HepG2 (cell line): ENCODE data around the gene MIOS. TPM values are rescaled to one million over a fixed set of nuclear protein-coding genes. Genes with fewer than 3 reads are reported as not detected.

ENCODE experiments used
- ATAC-seq: fragments of 200-7000 bp; cut with Tn5 transposase; 3 replicates; pipeline ENCODE4 v1.9.1; 2020; ENCODE audit warnings: mild to moderate bottlenecking, moderate library complexity
- BruUV-seq: library from RNA; stranded (reverse); fragments of 400-500 nt; replicated peaks from 2 replicates; lab custom pipeline; 2021; lab: Mats Ljungman, UMichigan
- CTCF ChIA-PET: fragments of 300-600 bp; formaldehyde crosslinking; extraction: SDS; loops from one replicate; lab custom pipeline; 2021; ENCODE audit warnings: low total read pairs, inconsistent platforms, low intra/inter-chr PET ratio; lab: Yijun Ruan, JAX
- POLR2A ChIA-PET: fragments of 350-600 bp; sonication (Branson Sonifier 250); formaldehyde crosslinking; loops from one replicate; lab custom pipeline; 2020; ENCODE audit warnings: antibody characterized with exemption, inconsistent platforms; lab: Yijun Ruan, JAX
- DNase-seq: peaks from one replicate; pipeline ENCODE4 v3.0.0-alpha.2; 2015; ENCODE audit warnings: low spot score
- FAIRE-seq: peaks from 3 replicates; lab custom pipeline; 2011; peaks lifted over from hg19 to GRCh38; lab: Jason Lieb, UNC
- H2AFZ ChIP-seq: one replicate; pipeline ENCODE4 v1.6.1; 2011; ENCODE audit warnings: low read length, inconsistent platforms
- H3K27ac ChIP-seq: fragments of 300-600 bp; 3 replicates; pipeline ENCODE4 v1.8.0; 2011; ENCODE audit warnings: mixed run types, mild to moderate bottlenecking, mixed read lengths, low read length, inconsistent platforms; ENCODE audit not compliant: insufficient read depth; ENCODE audit errors: extremely low read length
- H3K27me3 ChIP-seq, 2 experiments: fragments of 200-600 bp in 1 of 2; 2 replicates in 1 of 2; 3 replicates in 1 of 2; pipeline versions ENCODE4 v1.6.0 to v1.8.0; 2011; ENCODE audit warnings: low read length in 2 of 2, mild to moderate bottlenecking in 2 of 2, moderate library complexity in 2 of 2, inconsistent platforms in 1 of 2; ENCODE audit not compliant: insufficient read depth in 2 of 2, control insufficient read depth in 1 of 2
- H3K36me3 ChIP-seq, 2 experiments: fragments of 200-600 bp in 1 of 2; replicated peaks in 1 of 2; 2 replicates in 1 of 2; 3 replicates in 1 of 2; pipeline versions ENCODE4 v1.5.1 to v1.8.0; 2011; ENCODE audit warnings: low read length in 2 of 2, inconsistent platforms in 1 of 2; ENCODE audit not compliant: insufficient read depth in 2 of 2, control insufficient read depth in 1 of 2
- H3K4me1 ChIP-seq: 2 replicates; pipeline ENCODE4 v1.5.1; 2012; ENCODE audit warnings: low read length, inconsistent platforms; ENCODE audit not compliant: insufficient read depth
- H3K4me2 ChIP-seq: 2 replicates; pipeline ENCODE4 v1.6.0; 2011; ENCODE audit warnings: low read depth, low read length, inconsistent platforms
- H3K4me3 ChIP-seq, 3 experiments: fragments of 200-600 bp in 1 of 3; sonication (generic), shearing (Covaris generic) in 1 of 3; replicated peaks in 1 of 3; 2 replicates each; pipeline ENCODE4 v1.5.1; 2011 to 2016; ENCODE audit warnings: low read length in 3 of 3, inconsistent platforms in 2 of 3, low read depth in 2 of 3, mild to moderate bottlenecking in 2 of 3, control low read depth in 1 of 3, mixed read lengths in 1 of 3; ENCODE audit not compliant: insufficient read depth in 1 of 3
- H3K79me2 ChIP-seq: one replicate; pipeline ENCODE4 v1.6.1; 2011; ENCODE audit warnings: low read length, inconsistent platforms; ENCODE audit not compliant: insufficient read depth
- H3K9ac ChIP-seq: 2 replicates; pipeline ENCODE4 v1.6.0; 2011; ENCODE audit warnings: mild to moderate bottlenecking, low read depth, low read length, inconsistent platforms; ENCODE audit not compliant: insufficient read depth
- H3K9me3 ChIP-seq: 2 replicates; pipeline ENCODE4 v1.5.1; 2012; ENCODE audit warnings: mild to moderate bottlenecking, low read length
- H4K20me1 ChIP-seq: 2 replicates; pipeline ENCODE4 v1.6.0; 2011; ENCODE audit warnings: inconsistent platforms, mild to moderate bottlenecking, low read length, moderate library complexity; ENCODE audit not compliant: insufficient read depth
- MAFF ChIP-seq: IDR thresholded peaks from 2 replicates; pipeline ENCODE4 v1.6.1; 2011; ENCODE audit warnings: low read depth, low read length, improper control_type of control experiment
- MAFK ChIP-seq, 2 experiments: IDR thresholded peaks in 1 of 2; conservative IDR thresholded peaks in 1 of 2; 2 replicates each; pipeline ENCODE4 v1.6.1; 2011; ENCODE audit warnings: improper control_type of control experiment in 2 of 2, low read length in 2 of 2
- PLRG1 ChIP-seq: fragments of 450-650 bp; conservative IDR thresholded peaks from 2 replicates; pipeline ENCODE4 v1.6.1; 2016
- TIGD3 ChIP-seq: sonication (generic); formaldehyde crosslinking; IDR thresholded peaks from 2 replicates; pipeline ENCODE4 v1.5.1; 2020; ENCODE audit warnings: mild to moderate bottlenecking, missing genetic modification reagents, borderline replicate concordance
- ZBTB21 ChIP-seq: sonication (generic); formaldehyde crosslinking; IDR thresholded peaks from 2 replicates; pipeline ENCODE4 v1.4.0; 2020; ENCODE audit warnings: missing genetic modification reagents
- ZKSCAN1 ChIP-seq: fragments of 150-350 bp; IDR thresholded peaks from 2 replicates; pipeline ENCODE4 v1.6.1; 2014; ENCODE audit warnings: low read length
- ZMAT3 ChIP-seq: sonication (generic); formaldehyde crosslinking; conservative IDR thresholded peaks from 2 replicates; pipeline ENCODE4 v1.7.0; 2021; ENCODE audit warnings: missing genetic modification reagents
- ZNF513 ChIP-seq: sonication (generic); formaldehyde crosslinking; conservative IDR thresholded peaks from 2 replicates; pipeline ENCODE4 v1.5.0; 2020; ENCODE audit warnings: missing genetic modification reagents
- ZNF672 ChIP-seq: sonication (generic); formaldehyde crosslinking; IDR thresholded peaks from 2 replicates; pipeline ENCODE4 v1.8.1; 2022; ENCODE audit warnings: missing genetic modification reagents
- ZNF784 ChIP-seq: sonication (generic); formaldehyde crosslinking; IDR thresholded peaks from 2 replicates; pipeline ENCODE4 v1.5.1; 2020; ENCODE audit warnings: missing genetic modification reagents, mild to moderate bottlenecking, borderline replicate concordance
- ZNF788 ChIP-seq: sonication (generic); formaldehyde crosslinking; IDR thresholded peaks from 2 replicates; pipeline ENCODE4 v1.5.0; 2020; ENCODE audit warnings: mild to moderate bottlenecking, missing genetic modification reagents, borderline replicate concordance
- ZNF800 ChIP-seq: sonication (generic); formaldehyde crosslinking; IDR thresholded peaks from 2 replicates; pipeline ENCODE4 v1.4.0; 2020; ENCODE audit warnings: missing genetic modification reagents
- ZSCAN25 ChIP-seq: sonication (generic); formaldehyde crosslinking; IDR thresholded peaks from 2 replicates; pipeline ENCODE4 v1.8.0; 2022; ENCODE audit warnings: mild to moderate bottlenecking, missing genetic modification reagents
- WGBS: methylation state at CpG from one replicate; pipeline ENCODE4 v1.1.6; 2017; ENCODE audit warnings: low lambda C conversion rate; 5-methylcytosine and 5-hydroxymethylcytosine counted together
- in situ Hi-C: cut with HindIII; loops from 2 replicates; pipeline ENCODE4 v1.10.0; 2017; ENCODE audit warnings: low pct_unique_long_range_greater_than_20kb; ENCODE audit not compliant: extremely low pct_ligation_motif_present
- intact Hi-C: fragments of 100-400 bp; cut with micrococcal nuclease; formaldehyde crosslinking; loops from one replicate; pipeline ENCODE4 v1.10.0; 2022; ENCODE audit not compliant: unreplicated experiment
- polyA plus RNA-seq, 8 experiments: library from polyadenylated mRNA; depleted of rRNA in 3 of 8; stranded (reverse) in 7 of 8; unstranded in 1 of 8; fragments of >200 nt; fragmentation: Illumina TruSeq in 4 of 8; extraction: Trizol in 4 of 8; gene quantifications; 2 replicates each; pipeline versions ENCODE4 v1.2.1 to v1.2.3, GENCODE V29; 2011 to 2016; ENCODE audit warnings: low read depth in 4 of 8, missing spikeins in 1 of 8, mixed read lengths in 1 of 8; ENCODE audit not compliant: insufficient read depth in 1 of 8
- total RNA-seq, 5 experiments: library from RNA; depleted of rRNA; stranded (reverse); fragments of >200 nt; fragmentation: Illumina TruSeq; extraction: Trizol; gene quantifications; 2 replicates each; pipeline ENCODE4 v1.2.3, GENCODE V29; 2016; ENCODE audit warnings: low read depth in 1 of 5

MIOS gene
- total and polyA plus RNA-seq, 2 of the 13 experiments (the other 11 are each of a cell fraction or from before 2014, with no cell fraction given), result 15.2 to 33.5 TPM

- Histone ChIP-seq H3K36me3 (no peaks in the 10 kb centered on the region), H3K79me2 (no peaks in the 10 kb centered on the region), H3K9ac (no peak overlapping the region), H3K9me3 (no peaks in the 10 kb centered on the region), H4K20me1 (no peaks in the 10 kb centered on the region), H3K27me3 (no peaks in the 10 kb centered on the region), H2AFZ (no peak overlapping the region), H3K4me3 (no peak overlapping the region), H3K27ac (no peak overlapping the region), H3K4me2 (no peak overlapping the region), H3K4me1 (peaks cover 14% of the 10 kb centered on the region)
- WGBS, result 56% methylated on average over 2 of the region's 2 CpGs
- CTCF ChIA-PET, result no interaction called here
- POLR2A ChIA-PET, result no interaction called here
- no peak for FAIRE-seq
- intact Hi-C loops, result loop anchor here (10.0 kb wide), 1 partner anchor 433 kb away; no protein-coding TSS in a partner anchor
- TF ChIP-seq PLRG1, result no peak
- peak; percentile 27; the same call in 1 of the 2 replicates for TF ChIP-seq MAFF
- TF ChIP-seq ZNF800 (CRISPR knock-in tag), result no peak
- TF ChIP-seq ZBTB21 (CRISPR knock-in tag), result no peak
- peak; percentile 10 to 55; a peak in 2 of 4 replicates for TF ChIP-seq MAFK (conservative IDR thresholded peaks at IDR 0.05 in 1 of 2, IDR thresholded peaks at IDR 0.05 in 1 of 2; ENCODE audit: low read length in 2 of 2)
- TF ChIP-seq ZMAT3 (CRISPR knock-in tag), result no peak
- no peak for ATAC-seq
- in situ Hi-C loops, result loop anchor here (5.0 kb wide), 1 partner anchor 110 kb away; no protein-coding TSS in a partner anchor
- no peak for DNase-seq
- BruUV-seq, result no TSS peak
Observed at GRCh38 chr7:7537711-7538110, 29.0 kb upstream of the MIOS start.

- H3K36me3 ChIP-seq, result no peaks in the 10 kb centered on the region
- H4K20me1 ChIP-seq, result no peaks in the 10 kb centered on the region
- no peak overlapping the region for H3K27ac ChIP-seq
- H3K9me3 ChIP-seq, result no peaks in the 10 kb centered on the region
- H3K9ac ChIP-seq, result no peak overlapping the region
- in situ Hi-C loops (loop anchor here (5.0 kb wide), 1 partner anchor 112 kb away; no protein-coding TSS in a partner anchor), intact Hi-C loops (loop anchor here (1.0 to 10.0 kb wide), 2 partner anchors 115 to 434 kb away; no protein-coding TSS in a partner anchor)
- WGBS, result 41% methylated on average over 4 of the region's 4 CpGs
- H3K79me2 ChIP-seq, result no peaks in the 10 kb centered on the region
- DNase-seq (no peak), FAIRE-seq (no peak), ATAC-seq (no peak)
- no peak overlapping the region for H3K4me2 ChIP-seq
- no TSS peak for BruUV-seq
- no peak overlapping the region for H2AFZ ChIP-seq
- POLR2A ChIA-PET, result no interaction called here
- CTCF ChIA-PET, result interaction anchor here (4.1 kb wide), 1 partner anchor 115 kb away, joined by 37 read pairs; no protein-coding TSS in a partner anchor
- no peaks in the 10 kb centered on the region for H3K27me3 ChIP-seq
- H3K4me1 ChIP-seq, result peaks cover 15% of the 10 kb centered on the region
- H3K4me3 ChIP-seq, result no peak overlapping the region
- TF ChIP-seq ZNF672 (CRISPR knock-in tag) (no peak), ZNF784 (CRISPR knock-in tag) (no peak), ZNF788 (CRISPR knock-in tag) (no peak), ZKSCAN1 (no peak), TIGD3 (CRISPR knock-in tag) (no peak), ZNF513 (CRISPR knock-in tag) (no peak), ZSCAN25 (no peak)
Observed at GRCh38 chr7:7539152-7539551, 27.5 kb upstream of the MIOS start.
